Neuron (in vitro differentiated cells): Measurements from ENCODE around the gene NHSL2.
"Not testable (repeated sequence)": the region's sequence is repeated elsewhere in the genome, so short reads cannot be mapped to it uniquely, and the experiment has no call there.

Experiments
- H2AFZ ChIP-seq: one replicate; pipeline ENCODE4 v1.6.1; 2013; ENCODE audit warnings: low read depth, mild to moderate bottlenecking, inconsistent platforms, low read length, moderate library complexity
- H3K27me3 ChIP-seq: one replicate; pipeline ENCODE4 v1.6.1; 2013; ENCODE audit warnings: low read length; ENCODE audit not compliant: insufficient read depth
- H3K36me3 ChIP-seq: one replicate; pipeline ENCODE4 v1.6.1; 2013; ENCODE audit warnings: low read length; ENCODE audit not compliant: insufficient read depth
- H3K4me1 ChIP-seq: one replicate; pipeline ENCODE4 v1.6.1; 2013; ENCODE audit warnings: low read length; ENCODE audit not compliant: insufficient read depth
- H3K4me3 ChIP-seq: 2 replicates; pipeline ENCODE4 v1.5.1; 2013; ENCODE audit warnings: mild to moderate bottlenecking, low read length, moderate library complexity
- H3K9me3 ChIP-seq: one replicate; pipeline ENCODE4 v1.6.1; 2013; ENCODE audit warnings: low read length

NHSL2 gene

GRCh38 chrX:72139538-72139937 lies 228.9 kb downstream of the NHSL2 start:
- peaks cover 35% of the 10 kb centered on the region for H3K4me1 ChIP-seq
- H3K27me3 ChIP-seq: no peaks in the 10 kb centered on the region
- peaks cover 10% of the 10 kb centered on the region for H3K9me3 ChIP-seq
- H3K4me3 ChIP-seq: no peak overlapping the region
- H2AFZ ChIP-seq: no peak overlapping the region
- peaks cover 13% of the 10 kb centered on the region for H3K36me3 ChIP-seq

GRCh38 chrX:72141372-72142004 lies 230.8 kb downstream of the NHSL2 start:
- Histone ChIP-seq H3K4me1 (peaks cover 48% of the 10 kb centered on the region), H3K4me3 (no peak overlapping the region), H3K27me3 (no peaks in the 10 kb centered on the region), H3K9me3 (peaks cover 10% of the 10 kb centered on the region), H2AFZ (no peak overlapping the region), H3K36me3 (peaks cover 13% of the 10 kb centered on the region)

GRCh38 chrX:72142094-72142793 lies 231.6 kb downstream of the NHSL2 start:
- H3K27me3 ChIP-seq: no peaks in the 10 kb centered on the region
- H3K36me3 ChIP-seq: peaks cover 13% of the 10 kb centered on the region
- H3K4me3 ChIP-seq: no peak overlapping the region
- peaks cover 10% of the 10 kb centered on the region for H3K9me3 ChIP-seq
- peaks cover 48% of the 10 kb centered on the region for H3K4me1 ChIP-seq
- no peak overlapping the region for H2AFZ ChIP-seq

GRCh38 chrX:72142794-72143608 lies 232.4 kb downstream of the NHSL2 start:
- Histone ChIP-seq H3K27me3 (peaks cover 2% of the 10 kb centered on the region), H3K4me3 (no peak overlapping the region), H3K36me3 (peaks cover 13% of the 10 kb centered on the region)

GRCh38 chrX:72143609-72143907 lies 232.9 kb downstream of the NHSL2 start:
- peaks cover 9% of the 10 kb centered on the region for H3K36me3 ChIP-seq
- peaks cover 48% of the 10 kb centered on the region for H3K4me1 ChIP-seq
- H3K9me3 ChIP-seq: peaks cover 6% of the 10 kb centered on the region
- no peak overlapping the region for H2AFZ ChIP-seq
- no peak overlapping the region for H3K4me3 ChIP-seq
- peaks cover 2% of the 10 kb centered on the region for H3K27me3 ChIP-seq

More at GRCh38 chrX:72142794-72143608, 232.4 kb downstream of the NHSL2 start:
- Histone ChIP-seq H3K4me1 (peaks cover 48% of the 10 kb centered on the region), H3K9me3 (peaks cover 10% of the 10 kb centered on the region), H2AFZ (no peak overlapping the region)

GRCh38 chrX:72145181-72145580 lies 234.5 kb downstream of the NHSL2 start:
- no peaks in the 10 kb centered on the region for H3K36me3 ChIP-seq
- H2AFZ ChIP-seq: no peak overlapping the region
- no peak overlapping the region for H3K4me3 ChIP-seq
- H3K9me3 ChIP-seq: no peaks in the 10 kb centered on the region
- H3K4me1 ChIP-seq: peaks cover 56% of the 10 kb centered on the region
- peaks cover 2% of the 10 kb centered on the region for H3K27me3 ChIP-seq

- Histone ChIP-seq H3K4me3 (no peak overlapping the region), H3K27me3 (peaks cover 2% of the 10 kb centered on the region), H2AFZ (no peak overlapping the region), H3K4me1 (peaks cover 50% of the 10 kb centered on the region), H3K36me3 (no peaks in the 10 kb centered on the region), H3K9me3 (no peaks in the 10 kb centered on the region)
Measured at GRCh38 chrX:72146527-72146926, 235.9 kb downstream of the NHSL2 start.

GRCh38 chrX:72158773-72159172 lies 248.1 kb downstream of the NHSL2 start:
- Histone ChIP-seq H2AFZ (no peak overlapping the region), H3K36me3 (no peaks in the 10 kb centered on the region), H3K27me3 (no peaks in the 10 kb centered on the region), H3K4me3 (no peak overlapping the region), H3K9me3 (peaks cover 15% of the 10 kb centered on the region), H3K4me1 (no peaks in the 10 kb centered on the region)

GRCh38 chrX:72159769-72160168 lies 249.1 kb downstream of the NHSL2 start:
- no peak overlapping the region for H2AFZ ChIP-seq
- H3K36me3 ChIP-seq: no peaks in the 10 kb centered on the region
- H3K4me3 ChIP-seq: no peak overlapping the region
- no peaks in the 10 kb centered on the region for H3K27me3 ChIP-seq
- H3K9me3 ChIP-seq: peaks cover 15% of the 10 kb centered on the region
- no peaks in the 10 kb centered on the region for H3K4me1 ChIP-seq

- H3K9me3 ChIP-seq: no peaks in the 10 kb centered on the region
- no peaks in the 10 kb centered on the region for H3K4me1 ChIP-seq
- H3K27me3 ChIP-seq: no peaks in the 10 kb centered on the region
- H3K36me3 ChIP-seq: no peaks in the 10 kb centered on the region
- no peak overlapping the region for H2AFZ ChIP-seq
- no peak overlapping the region for H3K4me3 ChIP-seq
Measured at GRCh38 chrX:72165551-72165950, 254.9 kb downstream of the NHSL2 start.

GRCh38 chrX:72169008-72169728 lies 258.5 kb downstream of the NHSL2 start:
- no peaks in the 10 kb centered on the region for H3K4me1 ChIP-seq
- no peak overlapping the region for H2AFZ ChIP-seq
- H3K36me3 ChIP-seq: no peaks in the 10 kb centered on the region
- H3K27me3 ChIP-seq: no peaks in the 10 kb centered on the region
- H3K4me3 ChIP-seq: no peak overlapping the region
- no peaks in the 10 kb centered on the region for H3K9me3 ChIP-seq

GRCh38 chrX:72176289-72176688 lies 265.6 kb downstream of the NHSL2 start:
- H3K9me3 ChIP-seq, H3K27me3 ChIP-seq, H2AFZ ChIP-seq, H3K4me3 ChIP-seq, H3K36me3 ChIP-seq: not testable (repeated sequence)
- peaks cover 10% of the 10 kb centered on the region for H3K4me1 ChIP-seq

- H3K9me3 ChIP-seq: no peaks in the 10 kb centered on the region
- H3K4me1 ChIP-seq: peaks cover 10% of the 10 kb centered on the region
- H3K27me3 ChIP-seq: no peaks in the 10 kb centered on the region
- no peak overlapping the region for H3K4me3 ChIP-seq
- no peaks in the 10 kb centered on the region for H3K36me3 ChIP-seq
- no peak overlapping the region for H2AFZ ChIP-seq
Measured at GRCh38 chrX:72176981-72177380, 266.3 kb downstream of the NHSL2 start.
